ENCODE measurements around the gene SULT1A2.
A peak's percentile ranks its signal among the peaks of the same experiment; 100 is the strongest.

GRCh38 chr16:28553776-28554633, 42.8 kb downstream of the SULT1A2 start, which contains the start of gene SGF29:
- TF ChIP-seq EZH2 (IDR thresholded peaks at IDR 0.05; ENCODE audit: low read length, unreplicated experiment) (no peak), CTCF (conservative IDR thresholded peaks at IDR 0.05; ENCODE audit: low read depth, low read length) (0 out of 2 replicates have a peak, but pooled peaks have one; percentile 12), EZH2phosphoT487 (IDR thresholded peaks at IDR 0.05; ENCODE audit: borderline replicate concordance, low read length) (no peak)

All from PC-3 (cell line).